NB4 (cell line): ENCODE data around the gene HOXC5.
"Not testable (repeated sequence)": the region's sequence is repeated elsewhere in the genome, so short reads cannot be mapped to it uniquely, and the experiment has no call there.

Experiments
- DNase-seq: peaks from one replicate; pipeline ENCODE4 v3.0.0; 2010; ENCODE audit warnings: low read depth
- H3K4me3 ChIP-seq: one replicate; pipeline ENCODE4 v1.5.1; 2011; ENCODE audit warnings: mild to moderate bottlenecking, low read depth, low read length, moderate library complexity
- CTCF ChIP-seq: IDR thresholded peaks from one replicate; pipeline ENCODE4 v1.5.1; 2012; ENCODE audit warnings: low read depth, low read length
- MAX ChIP-seq: IDR thresholded peaks from 2 replicates; pipeline ENCODE4 v1.6.1; 2011; ENCODE audit warnings: low read depth, low read length
- MYC ChIP-seq: IDR thresholded peaks from 2 replicates; pipeline ENCODE4 v1.6.1; 2011; ENCODE audit warnings: low read depth, low read length
- POLR2A ChIP-seq: IDR thresholded peaks from 2 replicates; pipeline ENCODE4 v1.6.1; 2011; ENCODE audit warnings: mild to moderate bottlenecking; ENCODE audit not compliant: insufficient read length; ENCODE audit errors: extremely low read depth

HOXC5 gene

GRCh38 chr12:54081581-54082396 lies 48.9 kb downstream of the HOXC5 start:
- H3K4me3 ChIP-seq, DNase-seq: not testable (repeated sequence)

GRCh38 chr12:54082397-54082892 lies 49.6 kb downstream of the HOXC5 start:
- DNase-seq: no peak
- TF ChIP-seq POLR2A (no peak), CTCF (no peak), MAX (no peak), MYC (no peak)
- H3K4me3 ChIP-seq: no peak overlapping the region
